ENCODE data around the gene ZCCHC3. TPM values are rescaled to one million over a fixed set of nuclear protein-coding genes. Genes with fewer than 3 reads are reported as not detected.
"Not testable (repeated sequence)": the region's sequence is repeated elsewhere in the genome, so short reads cannot be mapped to it uniquely, and the experiment has no call there.

Gene ZCCHC3
- total RNA-seq, 2 donors from 2014 or later = 39.5 to 46.1 TPM

GRCh38 chr20:330233-331149 is 33.1 kb downstream of the ZCCHC3 start:
- DNase-seq = peak; percentile 85
- 58 to 60% methylated on average over 9 to 16 of the region's 16 CpGs for WGBS, 2 experiments (ENCODE audit: insufficient coverage in 1 of 2, insufficient read length in 1 of 2)
- H3K4me1 ChIP-seq (ENCODE audit: control insufficient read depth, insufficient read depth, low read length) = peaks cover 8% of the 10 kb centered on the region
- H3K9me3 ChIP-seq (ENCODE audit: control insufficient read depth, low read length) = no peaks in the 10 kb centered on the region
- H3K36me3 ChIP-seq (ENCODE audit: control insufficient read depth, insufficient read depth, low read length) = peaks cover 12% of the 10 kb centered on the region
- peak overlapping the region; percentile 21 for H3K27ac ChIP-seq (ENCODE audit: low read depth, low read length)
- peaks cover 23% of the 10 kb centered on the region for H3K36me3 Mint-ChIP-seq (ENCODE audit: low read depth)
- H3K4me1 Mint-ChIP-seq = peaks cover 24% of the 10 kb centered on the region
- H3K4me3 ChIP-seq (ENCODE audit: low read length) = peak overlapping the region; percentile 83
- H3K27me3 Mint-ChIP-seq (ENCODE audit: insufficient read depth) = peaks cover 26% of the 10 kb centered on the region
- peak overlapping the region; percentile 81 for H3K4me3 Mint-ChIP-seq
- no peak overlapping the region for H3K9ac ChIP-seq (ENCODE audit: extremely low read depth, low read length, poor library complexity, severe bottlenecking)
- peak overlapping the region; percentile 16 for H3K27ac Mint-ChIP-seq
- no peaks in the 10 kb centered on the region for H3K27me3 ChIP-seq (ENCODE audit: control insufficient read depth, insufficient read depth, low read length, poor library complexity, severe bottlenecking)
- TF ChIP-seq, protein P1, sequence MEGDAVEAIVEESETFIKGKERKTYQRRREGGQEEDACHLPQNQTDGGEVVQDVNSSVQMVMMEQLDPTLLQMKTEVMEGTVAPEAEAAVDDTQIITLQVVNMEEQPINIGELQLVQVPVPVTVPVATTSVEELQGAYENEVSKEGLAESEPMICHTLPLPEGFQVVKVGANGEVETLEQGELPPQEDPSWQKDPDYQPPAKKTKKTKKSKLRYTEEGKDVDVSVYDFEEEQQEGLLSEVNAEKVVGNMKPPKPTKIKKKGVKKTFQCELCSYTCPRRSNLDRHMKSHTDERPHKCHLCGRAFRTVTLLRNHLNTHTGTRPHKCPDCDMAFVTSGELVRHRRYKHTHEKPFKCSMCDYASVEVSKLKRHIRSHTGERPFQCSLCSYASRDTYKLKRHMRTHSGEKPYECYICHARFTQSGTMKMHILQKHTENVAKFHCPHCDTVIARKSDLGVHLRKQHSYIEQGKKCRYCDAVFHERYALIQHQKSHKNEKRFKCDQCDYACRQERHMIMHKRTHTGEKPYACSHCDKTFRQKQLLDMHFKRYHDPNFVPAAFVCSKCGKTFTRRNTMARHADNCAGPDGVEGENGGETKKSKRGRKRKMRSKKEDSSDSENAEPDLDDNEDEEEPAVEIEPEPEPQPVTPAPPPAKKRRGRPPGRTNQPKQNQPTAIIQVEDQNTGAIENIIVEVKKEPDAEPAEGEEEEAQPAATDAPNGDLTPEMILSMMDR (conservative IDR thresholded peaks at IDR 0.05) = peak; percentile 94
- no peaks in the 10 kb centered on the region for H3K9me3 Mint-ChIP-seq

DNA sequence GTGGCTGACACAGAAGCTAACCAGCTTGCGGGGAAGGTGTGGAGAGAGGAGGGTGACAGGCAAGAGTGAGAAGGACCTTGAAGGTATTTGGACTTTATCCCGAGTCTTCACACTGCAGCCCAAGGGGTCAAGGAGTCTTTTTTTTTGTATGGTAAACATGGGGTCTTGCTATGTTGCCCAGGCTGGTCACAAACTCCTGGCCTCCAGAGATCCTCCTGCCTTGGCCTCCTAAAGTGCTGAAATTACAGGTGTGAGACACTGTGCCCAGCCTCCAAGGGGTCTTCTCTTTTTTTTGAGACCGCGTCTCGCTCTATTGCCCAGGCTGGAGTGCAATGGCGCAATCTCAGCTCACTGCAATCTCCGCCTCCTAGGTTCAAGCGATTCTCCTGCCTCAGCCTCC is 37.2 kb downstream of the ZCCHC3 start:
- Histone ChIP-seq H3K4me1 (ENCODE audit: control insufficient read depth, insufficient read depth, low read length) (peaks cover 5% of the 10 kb centered on the region), H3K27ac (ENCODE audit: low read depth, low read length) (no peak overlapping the region), H3K9me3 (ENCODE audit: control insufficient read depth, low read length) (no peaks in the 10 kb centered on the region), H3K27me3 (ENCODE audit: control insufficient read depth, insufficient read depth, low read length, poor library complexity, severe bottlenecking) (peaks cover 14% of the 10 kb centered on the region), H3K4me3 (ENCODE audit: low read length) (no peak overlapping the region), H3K36me3 (ENCODE audit: control insufficient read depth, insufficient read depth, low read length) (peaks cover 12% of the 10 kb centered on the region), H3K9ac (ENCODE audit: extremely low read depth, low read length, poor library complexity, severe bottlenecking) (no peak overlapping the region)
- no peak overlapping the region for H3K27ac Mint-ChIP-seq
- WGBS, 2 experiments (ENCODE audit: insufficient coverage in 1 of 2, insufficient read length in 1 of 2) = 90 to 95% methylated on average over 2 to 8 of the region's 8 CpGs
- H3K9me3 Mint-ChIP-seq = no peaks in the 10 kb centered on the region
- no peak overlapping the region for H3K4me3 Mint-ChIP-seq
- DNase-seq = no peak
- peaks cover 10% of the 10 kb centered on the region for H3K4me1 Mint-ChIP-seq
- TF ChIP-seq, protein P1 (conservative IDR thresholded peaks at IDR 0.05) = no peak
- peaks cover 64% of the 10 kb centered on the region for H3K27me3 Mint-ChIP-seq (ENCODE audit: insufficient read depth)
- peaks cover 7% of the 10 kb centered on the region for H3K36me3 Mint-ChIP-seq (ENCODE audit: low read depth)

- not testable (repeated sequence) for H3K36me3 Mint-ChIP-seq (ENCODE audit: low read depth); H3K4me1 Mint-ChIP-seq
- 86 to 100% methylated on average over 1 of the region's 1 CpG for WGBS, 2 experiments (ENCODE audit: insufficient coverage in 1 of 2, insufficient read length in 1 of 2)
These were observed 38.7 kb downstream of the ZCCHC3 start for GRCh38 chr20:336040-336439.

More at GRCh38 chr20:336040-336439, 38.7 kb downstream of the ZCCHC3 start:
- H3K4me3 ChIP-seq (ENCODE audit: low read length); H3K9me3 Mint-ChIP-seq; DNase-seq; H3K36me3 ChIP-seq (ENCODE audit: control insufficient read depth, insufficient read depth, low read length); H3K9ac ChIP-seq (ENCODE audit: extremely low read depth, low read length, poor library complexity, severe bottlenecking); H3K27ac ChIP-seq (ENCODE audit: low read depth, low read length); H3K9me3 ChIP-seq (ENCODE audit: control insufficient read depth, low read length); H3K27ac Mint-ChIP-seq; H3K4me3 Mint-ChIP-seq; H3K4me1 ChIP-seq (ENCODE audit: control insufficient read depth, insufficient read depth, low read length): not testable (repeated sequence)
- peaks cover 77% of the 10 kb centered on the region for H3K27me3 Mint-ChIP-seq (ENCODE audit: insufficient read depth)
- H3K27me3 ChIP-seq (ENCODE audit: control insufficient read depth, insufficient read depth, low read length, poor library complexity, severe bottlenecking) = peaks cover 18% of the 10 kb centered on the region
